Tibial artery (tissue), 4 donors: ENCODE data around the gene VEGFC.

Experiments
- DNase-seq, 2 donors: peaks; one replicate each; pipeline ENCODE4 v3.0.0-alpha.2; 2019
- H3K27ac ChIP-seq, 2 donors: fragments of 200-600 bp; sonication (generic) in 1 of 2; 1 replicate in 1 of 2; 2 replicates in 1 of 2; pipeline ENCODE4 v1.5.1; 2018 to 2019; ENCODE audit warnings: mild to moderate bottlenecking in 1 of 2
- H3K27me3 ChIP-seq, 2 donors: fragments of 200-600 bp; sonication (generic) in 1 of 2; one replicate each; pipeline versions ENCODE4 v1.5.1 to v1.6.0; 2016 to 2019
- H3K36me3 ChIP-seq, 3 donors: fragments of 200-600 bp; sonication (generic) in 2 of 3; one replicate each; pipeline ENCODE4 v1.5.1; 2016 to 2019; ENCODE audit warnings: mild to moderate bottlenecking in 2 of 3
- H3K4me1 ChIP-seq, 4 donors: fragments of 200-600 bp; sonication (generic) in 2 of 4; 1 replicate in 3 of 4; 2 replicates in 1 of 4; pipeline ENCODE4 v1.5.1; 2016 to 2019
- H3K4me3 ChIP-seq, 2 donors: fragments of 200-600 bp; sonication (generic) in 1 of 2; 1 replicate in 1 of 2; 2 replicates in 1 of 2; pipeline ENCODE4 v1.5.1; 2018 to 2019; ENCODE audit warnings: mild to moderate bottlenecking in 2 of 2
- H3K9me3 ChIP-seq, 3 donors: fragments of 200-600 bp; sonication (generic) in 1 of 3; one replicate each; pipeline ENCODE4 v1.5.1; 2016 to 2019
- CTCF ChIP-seq, 2 experiments: fragments of 200-600 bp in 1 of 2; fragments of 450-650 bp in 1 of 2; IDR thresholded peaks; one replicate each; pipeline ENCODE4 v1.5.1; 2017 to 2019; ENCODE audit warnings: antibody characterized with exemption in 2 of 2, mild to moderate bottlenecking in 1 of 2, moderate library complexity in 1 of 2
- intact Hi-C: fragments of 100-400 bp; cut with DNase I; formaldehyde crosslinking; loops from one replicate; pipeline ENCODE4 v1.15.0; 2023; ENCODE audit warnings: low total_unique reads

VEGFC gene

DNA sequence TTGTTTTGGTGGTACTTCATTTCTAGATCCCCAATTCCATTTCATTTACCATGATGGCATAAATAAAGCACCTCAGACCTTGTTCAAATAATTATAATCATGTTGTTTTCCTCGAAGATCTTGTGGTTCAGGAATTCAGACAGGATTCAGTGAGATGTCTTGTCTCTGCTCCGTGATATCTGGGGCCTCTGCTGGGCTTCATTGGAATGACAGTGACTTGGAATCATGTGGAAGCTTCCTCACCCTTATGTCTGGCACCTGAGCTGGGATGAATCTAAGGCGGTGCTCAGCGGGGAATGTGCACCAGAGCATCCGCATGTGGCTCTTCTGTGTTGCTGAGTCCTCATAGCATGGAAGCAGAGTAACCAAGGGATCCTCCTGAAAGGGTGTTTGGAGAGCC is 132.2 kb downstream of the VEGFC start:
- H3K9me3 ChIP-seq = no peaks in the 10 kb centered on the region
- no peaks in the 10 kb centered on the region for H3K4me1 ChIP-seq
- no peak overlapping the region for H3K4me3 ChIP-seq
- intact Hi-C loops = no loop called here
- no peak for DNase-seq
- TF ChIP-seq CTCF (IDR thresholded peaks at IDR 0.05) = no peak
- no peaks in the 10 kb centered on the region for H3K27me3 ChIP-seq
- no peak overlapping the region for H3K27ac ChIP-seq
- H3K36me3 ChIP-seq = no peaks in the 10 kb centered on the region

DNA sequence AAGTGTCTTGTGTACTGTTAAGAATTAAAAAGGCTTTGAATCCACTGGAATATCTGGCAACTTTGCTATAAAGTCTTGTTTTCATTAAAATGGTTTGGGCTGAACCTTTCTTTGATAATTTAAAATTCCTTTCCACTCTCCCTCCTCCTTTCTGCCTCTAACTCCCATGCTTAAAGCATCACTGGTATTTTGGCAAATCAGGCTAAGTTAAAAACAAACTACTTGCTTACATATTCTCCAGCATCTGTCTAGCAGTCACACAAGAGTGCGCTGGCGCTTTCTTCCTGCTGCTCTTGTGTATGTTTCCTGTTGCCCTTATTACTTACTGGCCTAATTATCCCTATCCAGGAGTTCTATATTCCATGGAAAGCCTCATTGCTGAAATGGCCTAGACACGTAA is 136.6 kb downstream of the VEGFC start:
- H3K9me3 ChIP-seq = no peaks in the 10 kb centered on the region
- H3K4me1 ChIP-seq = no peaks in the 10 kb centered on the region
- DNase-seq = no peak
- no peak overlapping the region for H3K27ac ChIP-seq
- no peak overlapping the region for H3K4me3 ChIP-seq
- no peak for TF ChIP-seq CTCF (IDR thresholded peaks at IDR 0.05)
- H3K36me3 ChIP-seq = no peaks in the 10 kb centered on the region
- no peaks in the 10 kb centered on the region for H3K27me3 ChIP-seq
- intact Hi-C loops = no loop called here

GRCh38 chr4:176654565-176655216 is 138.0 kb downstream of the VEGFC start:
- Histone ChIP-seq H3K9me3 (no peaks in the 10 kb centered on the region), H3K27me3 (no peaks in the 10 kb centered on the region), H3K36me3 (no peaks in the 10 kb centered on the region), H3K4me3 (no peak overlapping the region), H3K27ac (no peak overlapping the region), H3K4me1 (no peaks in the 10 kb centered on the region)
- intact Hi-C loops = no loop called here
- TF ChIP-seq CTCF (IDR thresholded peaks at IDR 0.05) = no peak
- no peak for DNase-seq

DNA sequence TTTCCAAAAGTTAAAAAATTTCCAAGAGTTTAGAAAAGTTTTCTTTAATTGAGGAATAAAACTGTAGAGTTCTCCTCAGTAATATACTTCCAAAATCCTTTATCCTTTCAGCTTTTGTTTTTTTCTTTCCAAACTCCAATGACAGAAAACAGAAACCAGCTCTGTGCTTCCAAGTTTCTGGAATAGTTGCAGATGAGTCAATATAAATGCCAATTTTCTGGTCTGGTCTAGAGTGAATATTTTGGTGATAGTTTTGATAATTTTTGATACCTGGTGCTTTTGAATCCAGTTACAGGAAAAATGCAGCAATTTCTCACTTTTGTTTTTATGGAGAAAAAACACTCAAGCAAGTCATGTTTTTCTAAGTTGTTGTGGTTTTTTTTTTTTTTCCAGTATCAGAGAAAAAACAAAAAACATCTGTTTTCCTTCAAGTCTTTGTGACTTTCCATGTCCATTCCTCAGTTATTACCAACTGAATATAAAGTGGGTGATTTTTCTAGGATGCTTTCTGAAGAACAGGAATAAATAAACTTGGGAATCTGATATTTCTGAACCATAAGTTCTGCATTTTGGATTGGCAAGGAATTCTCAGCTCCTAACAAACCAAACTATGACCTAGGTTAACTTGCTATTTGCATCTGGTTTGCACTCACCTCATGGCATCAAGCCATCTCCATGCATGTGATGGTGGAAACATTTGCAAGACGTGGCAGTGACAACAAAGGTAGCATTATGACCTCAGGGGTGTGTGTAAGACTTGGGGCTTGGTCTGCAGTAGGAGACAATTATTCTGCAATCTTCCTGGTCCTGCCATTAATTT is 139.1 kb downstream of the VEGFC start:
- Histone ChIP-seq H3K36me3 (no peaks in the 10 kb centered on the region), H3K27ac (no peak overlapping the region), H3K27me3 (no peaks in the 10 kb centered on the region), H3K4me3 (no peak overlapping the region), H3K9me3 (no peaks in the 10 kb centered on the region), H3K4me1 (no peaks in the 10 kb centered on the region)
- no peak for DNase-seq
- TF ChIP-seq CTCF (IDR thresholded peaks at IDR 0.05) = no peak
- intact Hi-C loops = no loop called here

- Histone ChIP-seq H3K4me3 (no peak overlapping the region), H3K36me3 (no peaks in the 10 kb centered on the region), H3K27me3 (no peaks in the 10 kb centered on the region), H3K27ac (no peak overlapping the region), H3K9me3 (no peaks in the 10 kb centered on the region), H3K4me1 (no peaks in the 10 kb centered on the region)
- no peak for DNase-seq
- intact Hi-C loops = no loop called here
- no peak for TF ChIP-seq CTCF (IDR thresholded peaks at IDR 0.05)
Observed at GRCh38 chr4:176646311-176646710, 146.4 kb downstream of the VEGFC start.
